Brain microvascular endothelial cell (primary cell): Measurements from ENCODE around the gene RAB40C.
A peak's percentile ranks its signal among the peaks of the same experiment; 100 is the strongest.

Source experiments
- DNase-seq: peaks from one replicate; pipeline ENCODE4 v3.0.0-alpha.2; 2020
- H3K27ac ChIP-seq: fragments of 250-450 bp; sonication (Bioruptor Pico); 2 replicates; pipeline ENCODE4 v1.5.1; 2020; ENCODE audit warnings: mild to moderate bottlenecking, moderate library complexity
- H3K27me3 ChIP-seq: fragments of 250-450 bp; sonication (Bioruptor Pico); replicated peaks from 2 replicates; pipeline ENCODE4 v1.5.1; 2020; ENCODE audit warnings: mild to moderate bottlenecking
- H3K36me3 ChIP-seq: fragments of 250-450 bp; sonication (Bioruptor Pico); replicated peaks from 2 replicates; pipeline ENCODE4 v1.5.1; 2020; ENCODE audit warnings: mild to moderate bottlenecking
- H3K4me3 ChIP-seq: 2 replicates; pipeline ENCODE4 v1.5.1; 2011; ENCODE audit warnings: low read depth, mild to moderate bottlenecking, control low read depth, low read length, moderate library complexity
- CTCF ChIP-seq: IDR thresholded peaks from 2 replicates; pipeline ENCODE4 v1.5.1; 2011; ENCODE audit warnings: low read depth, mild to moderate bottlenecking, moderate library complexity, low read length, control low read depth, inconsistent platforms; ENCODE audit errors: missing control alignments
- in situ Hi-C: cut with HindIII; loops from 2 replicates; pipeline ENCODE4 v1.10.0; 2017; ENCODE audit warnings: low sequenced_read_pairs, low pct_ligation_motif_present

Gene RAB40C

GRCh38 chr16:554297-554621 is 35.6 kb upstream of the RAB40C start:
- Histone ChIP-seq H3K27me3 (peaks cover 11% of the 10 kb centered on the region), H3K27ac (no peak overlapping the region), H3K4me3 (no peak overlapping the region), H3K36me3 (peaks cover 20% of the 10 kb centered on the region)
- TF ChIP-seq CTCF: no peak
- no peak for DNase-seq
- in situ Hi-C loops: no loop called here

GRCh38 chr16:554640-555365 is 35.1 kb upstream of the RAB40C start:
- no peak for TF ChIP-seq CTCF
- Histone ChIP-seq H3K27ac (no peak overlapping the region), H3K4me3 (peak overlapping the region; percentile 27), H3K36me3 (peaks cover 15% of the 10 kb centered on the region), H3K27me3 (peaks cover 16% of the 10 kb centered on the region)
- in situ Hi-C loops: no loop called here
- no peak for DNase-seq

GRCh38 chr16:555528-556473 is 34.1 kb upstream of the RAB40C start:
- peaks cover 22% of the 10 kb centered on the region for H3K27me3 ChIP-seq
- peaks cover 11% of the 10 kb centered on the region for H3K36me3 ChIP-seq
- H3K4me3 ChIP-seq: no peak overlapping the region
- DNase-seq: no peak
- peak; percentile 3 for TF ChIP-seq CTCF
- in situ Hi-C loops: no loop called here
- no peak overlapping the region for H3K27ac ChIP-seq

- TF ChIP-seq CTCF: no peak
- Histone ChIP-seq H3K27ac (no peak overlapping the region), H3K27me3 (peaks cover 30% of the 10 kb centered on the region), H3K36me3 (peaks cover 11% of the 10 kb centered on the region), H3K4me3 (no peak overlapping the region)
- no peak for DNase-seq
- in situ Hi-C loops: no loop called here
Observed at GRCh38 chr16:556474-557173, 33.2 kb upstream of the RAB40C start.

- H3K27me3 ChIP-seq: peaks cover 36% of the 10 kb centered on the region
- no peak overlapping the region for H3K27ac ChIP-seq
- DNase-seq: no peak
- in situ Hi-C loops: no loop called here
- no peak overlapping the region for H3K4me3 ChIP-seq
- TF ChIP-seq CTCF: no peak
- peaks cover 4% of the 10 kb centered on the region for H3K36me3 ChIP-seq
Observed at GRCh38 chr16:557463-558297, 32.2 kb upstream of the RAB40C start.
